SIG-M5 treated with dmso at 0.1 percent for 504 hours (cell line): Measurements from ENCODE around the gene DPF1.

Source experiments
- DNase-seq: peaks from one replicate; lab custom pipeline; 2025; ENCODE audit not compliant: unreplicated experiment; lab: John Stamatoyannopoulos, UW

DPF1 gene

DNA sequence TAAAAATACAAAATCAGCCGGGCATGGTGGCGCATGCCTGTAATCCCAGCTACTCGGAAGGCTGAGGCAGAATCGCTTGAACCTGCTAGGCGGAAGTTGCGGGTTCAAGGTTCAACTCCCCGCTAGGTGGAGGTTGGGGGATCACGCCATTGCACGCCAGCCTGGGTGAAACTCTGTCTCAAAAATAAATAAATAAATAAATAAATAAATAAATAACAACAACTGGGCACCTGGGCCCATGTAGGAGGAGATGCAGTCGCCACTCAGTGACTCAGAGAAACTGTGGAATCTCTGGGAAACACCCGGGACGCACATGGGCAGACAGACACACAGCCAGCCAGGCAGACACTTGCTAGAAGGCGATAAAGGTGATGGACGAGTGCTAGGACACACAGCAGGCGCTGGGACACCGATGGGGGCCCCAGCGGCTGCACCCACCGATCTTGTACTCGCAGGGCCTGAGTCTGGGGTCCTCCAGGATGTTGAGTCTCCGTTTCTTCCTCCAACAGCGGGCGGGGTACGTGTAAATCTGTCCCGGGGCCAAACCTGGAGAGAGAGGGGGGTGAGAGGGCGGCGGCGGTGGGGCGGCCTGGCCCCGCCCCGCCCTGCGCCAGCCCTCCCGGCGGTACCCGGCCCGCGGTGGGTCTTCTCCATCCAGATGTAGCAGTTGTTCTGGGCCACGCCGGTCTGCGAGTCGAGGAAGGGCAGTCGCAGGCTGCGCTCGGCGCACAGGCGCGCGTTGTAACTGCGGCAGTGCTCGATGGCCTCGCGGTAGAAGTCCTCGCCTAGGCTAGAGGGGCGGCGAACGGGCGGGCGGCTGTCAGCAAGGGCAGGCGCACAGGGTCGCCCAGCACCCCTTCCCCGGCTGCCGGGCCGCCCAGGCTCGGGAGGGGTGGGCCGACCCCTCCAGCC lies 1.8 kb downstream of the DPF1 start:
- no peak for DNase-seq

DNA sequence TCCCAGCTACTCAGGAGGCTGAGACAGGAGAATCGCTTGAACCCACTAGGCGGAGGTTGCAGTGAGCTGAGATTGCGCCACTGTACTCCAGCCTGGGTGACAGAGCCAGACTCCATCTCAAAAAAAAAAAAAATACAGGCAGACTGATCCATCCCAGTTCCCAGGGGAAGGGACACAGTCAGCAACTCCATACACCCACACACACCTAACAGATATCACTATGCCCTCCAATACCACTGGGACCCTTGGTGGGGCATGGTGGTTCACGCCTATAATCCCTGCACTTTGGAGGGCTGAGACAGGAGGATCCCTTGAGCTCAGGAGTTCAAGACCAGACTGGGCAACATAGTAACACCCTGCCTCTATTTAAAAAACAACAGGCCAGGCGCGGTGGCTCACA lies 2.6 kb downstream of the DPF1 start:
- no peak for DNase-seq

DNA sequence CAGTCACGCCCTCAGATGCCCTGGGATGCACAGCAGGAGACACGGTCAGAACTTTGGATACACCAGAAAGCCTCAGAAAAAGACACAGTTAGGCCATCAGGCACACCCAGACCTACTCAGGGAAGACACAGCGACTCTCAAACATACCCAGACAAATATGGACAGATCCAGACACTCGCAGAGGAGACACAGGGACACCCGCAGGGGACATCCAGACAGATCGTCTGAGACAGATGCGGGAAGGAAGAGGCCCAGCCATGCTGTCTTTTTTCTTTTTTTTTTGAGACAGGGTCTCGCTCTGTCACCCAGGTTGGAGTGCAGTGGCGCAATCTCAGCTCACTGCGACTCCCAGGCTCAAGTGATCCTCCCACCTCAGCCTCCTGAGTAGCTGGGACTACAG lies 4.8 kb downstream of the DPF1 start:
- no peak for DNase-seq

DNA sequence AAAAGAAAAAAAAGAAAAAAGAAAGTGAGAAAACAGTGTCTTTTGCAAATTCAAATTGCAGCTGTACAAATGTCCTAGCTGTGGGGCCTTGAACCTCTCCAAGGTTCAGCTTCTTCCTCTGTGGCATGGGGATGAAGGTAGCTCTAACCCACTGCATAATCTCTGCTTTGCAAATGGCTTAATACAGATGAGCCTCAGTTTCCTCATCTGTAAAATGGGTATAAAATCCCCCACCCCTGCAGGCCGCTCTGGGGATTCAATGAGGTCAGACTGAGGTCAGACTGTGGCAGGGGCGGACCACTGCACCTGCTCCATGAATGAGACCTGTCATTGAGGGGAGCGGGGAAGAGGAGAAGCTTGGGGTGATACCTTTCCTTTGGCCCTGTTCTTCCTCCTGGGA lies 5.8 kb downstream of the DPF1 start:
- DNase-seq, result no peak

DNA sequence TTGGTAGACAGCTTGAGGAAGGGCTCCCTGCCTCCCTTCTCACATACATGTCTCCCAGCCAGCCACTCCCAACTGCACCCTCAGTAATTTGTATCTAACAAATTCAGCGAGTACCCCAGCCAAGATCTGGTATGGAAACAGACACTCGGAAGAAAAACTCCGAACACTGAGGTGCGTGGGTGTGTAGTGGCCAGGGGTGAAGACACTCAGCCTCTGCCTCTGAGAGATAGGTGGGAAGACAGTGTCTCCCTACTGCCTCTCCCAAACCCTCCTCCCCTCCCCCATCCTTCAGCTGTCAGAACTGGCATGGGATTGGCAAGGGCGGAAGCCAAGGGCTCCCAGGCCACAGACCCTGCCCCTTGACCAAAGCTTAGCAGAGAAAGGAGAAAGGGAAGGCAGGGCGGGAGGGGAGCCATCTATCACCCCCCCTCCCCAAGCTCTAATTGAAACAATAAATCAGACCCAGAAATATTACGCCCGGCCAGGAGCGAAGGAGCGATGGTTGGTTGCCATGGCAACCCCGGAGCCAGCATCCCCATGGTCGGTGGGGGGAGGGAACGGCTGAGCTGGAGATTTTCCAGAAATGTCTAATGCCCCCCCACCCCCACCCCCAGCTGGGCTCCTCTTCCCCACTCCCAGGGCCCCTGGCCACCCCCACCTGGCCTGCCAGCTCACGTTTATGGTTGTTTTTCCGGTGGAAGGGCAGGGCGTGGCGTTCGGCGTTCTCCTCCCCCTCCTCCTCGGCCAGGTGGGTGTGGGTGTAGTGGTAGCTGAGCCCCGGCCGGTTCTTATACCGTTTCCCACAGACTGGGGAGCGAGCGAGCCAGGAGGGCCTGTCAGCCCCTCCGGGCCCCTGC lies 7.0 kb downstream of the DPF1 start:
- no peak for DNase-seq

DNA sequence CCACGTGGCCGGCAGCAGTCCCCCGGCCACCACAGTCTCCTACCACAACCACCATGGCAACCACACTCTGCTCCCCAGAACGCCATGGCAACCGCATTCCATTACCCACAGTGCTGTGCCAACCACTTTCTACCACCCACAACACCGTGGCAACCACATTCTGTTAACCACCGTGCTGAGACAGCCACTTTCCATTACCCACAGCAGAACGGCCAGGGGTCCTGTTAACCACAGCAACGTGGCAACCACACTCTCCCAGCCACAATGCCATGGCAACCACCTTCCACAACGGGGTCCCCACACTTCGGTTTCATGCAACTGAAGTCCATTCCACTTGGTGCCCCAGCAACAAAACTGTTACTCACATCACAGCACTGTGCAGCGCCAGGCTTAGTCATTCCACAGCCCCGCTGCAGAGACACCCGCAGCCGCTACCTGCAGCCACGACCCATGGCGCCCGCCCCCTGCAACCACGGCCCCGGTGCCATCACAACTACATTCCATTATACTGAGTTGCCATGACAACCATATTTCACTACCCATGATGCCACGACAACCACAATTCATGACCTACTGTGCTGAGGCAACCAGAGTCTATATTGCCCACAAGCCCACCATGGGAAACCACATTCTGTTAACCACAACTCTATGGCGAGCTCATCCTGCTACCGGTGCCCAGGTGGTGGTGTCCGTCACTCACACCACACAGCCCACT lies 10.0 kb downstream of the DPF1 start:
- DNase-seq, result no peak

DNA sequence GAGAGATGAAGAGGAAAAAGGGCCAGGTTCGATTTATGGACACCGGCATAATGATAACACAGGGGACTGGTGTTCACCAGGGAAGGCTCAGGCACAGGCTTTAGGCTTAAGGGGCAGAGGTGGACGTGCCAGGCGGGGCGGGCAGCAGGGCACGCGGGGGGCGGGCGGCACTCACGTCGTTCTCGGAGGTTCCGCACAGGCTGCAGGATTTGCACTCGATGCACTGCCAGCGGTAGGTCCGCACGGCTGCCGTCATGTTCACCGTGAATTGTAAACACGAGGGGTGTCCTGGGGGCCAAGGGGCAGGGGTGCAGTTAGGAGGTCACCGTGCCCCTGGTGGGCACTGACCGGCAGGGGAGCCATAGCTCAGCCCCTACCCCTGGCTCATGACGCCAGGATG lies 10.6 kb downstream of the DPF1 start:
- DNase-seq, result no peak

DNA sequence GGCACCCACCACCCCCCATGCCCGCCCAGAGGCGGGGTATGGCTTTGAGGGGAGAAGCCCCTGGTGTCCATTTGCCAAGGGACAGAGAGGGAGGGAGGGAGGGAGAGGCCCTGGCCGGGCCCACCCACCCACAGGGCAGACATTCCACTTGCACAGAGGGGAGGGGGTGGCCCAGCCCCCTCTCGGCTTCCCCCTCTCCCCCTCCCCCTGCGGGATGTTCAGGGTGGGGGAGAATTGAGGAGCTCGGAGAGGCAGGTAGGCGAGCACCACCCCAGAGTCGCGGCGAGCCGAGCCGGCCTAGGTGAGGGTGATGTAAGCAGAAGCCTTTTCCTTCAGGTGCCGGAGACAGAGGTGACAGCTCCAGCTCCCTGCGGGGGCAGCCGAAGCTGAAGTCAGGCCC lies 12.3 kb downstream of the DPF1 start:
- no peak for DNase-seq

DNA sequence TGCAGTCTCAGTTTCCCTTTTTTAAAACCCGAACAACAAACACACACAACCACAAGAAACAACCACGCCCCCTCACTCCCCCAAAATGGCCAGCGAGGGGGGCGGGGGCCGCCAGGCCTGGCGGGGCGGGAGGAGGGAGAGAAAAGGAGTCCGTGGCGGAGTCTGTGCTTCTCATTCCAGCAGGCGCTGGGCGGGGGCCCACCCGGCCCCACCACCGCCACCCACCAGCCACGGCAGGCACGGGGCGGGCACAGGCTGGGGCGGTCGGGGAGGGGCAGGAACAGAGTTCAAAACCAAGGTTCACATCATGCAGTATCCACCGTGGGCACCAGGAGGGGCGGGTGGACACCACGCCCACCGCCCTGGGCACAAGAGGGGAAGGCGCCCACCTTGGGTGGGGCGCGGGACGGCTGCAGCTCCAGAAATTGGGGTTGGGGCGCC lies 12.9 kb downstream of the DPF1 start:
- no peak for DNase-seq

DNA sequence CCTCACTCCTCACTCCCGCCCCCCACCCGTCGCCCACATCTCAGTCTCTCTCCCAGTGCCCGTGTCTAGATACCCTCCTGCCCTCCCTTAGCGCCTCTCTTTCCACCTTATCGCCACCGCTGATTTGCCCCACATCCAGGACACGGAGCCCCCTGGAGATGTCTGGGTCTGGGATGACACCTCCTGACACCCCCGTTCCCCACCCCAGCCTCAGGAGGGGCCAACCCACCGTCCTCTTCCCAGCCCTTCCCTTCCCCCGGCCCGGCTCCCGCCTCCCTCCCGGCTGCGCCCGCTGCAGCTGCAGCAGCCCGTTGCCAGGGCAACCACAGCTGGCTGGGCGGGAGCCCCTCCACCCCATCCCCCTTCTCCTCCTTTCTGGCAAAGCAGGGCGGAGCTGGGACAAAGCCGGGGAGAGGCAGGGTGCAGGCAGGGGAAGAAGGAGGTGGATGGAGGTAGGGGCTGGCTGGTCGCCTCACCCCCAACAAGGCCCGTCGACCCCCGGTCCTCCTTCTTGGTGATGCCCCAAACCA lies 13.5 kb downstream of the DPF1 start:
- no peak for DNase-seq

DNA sequence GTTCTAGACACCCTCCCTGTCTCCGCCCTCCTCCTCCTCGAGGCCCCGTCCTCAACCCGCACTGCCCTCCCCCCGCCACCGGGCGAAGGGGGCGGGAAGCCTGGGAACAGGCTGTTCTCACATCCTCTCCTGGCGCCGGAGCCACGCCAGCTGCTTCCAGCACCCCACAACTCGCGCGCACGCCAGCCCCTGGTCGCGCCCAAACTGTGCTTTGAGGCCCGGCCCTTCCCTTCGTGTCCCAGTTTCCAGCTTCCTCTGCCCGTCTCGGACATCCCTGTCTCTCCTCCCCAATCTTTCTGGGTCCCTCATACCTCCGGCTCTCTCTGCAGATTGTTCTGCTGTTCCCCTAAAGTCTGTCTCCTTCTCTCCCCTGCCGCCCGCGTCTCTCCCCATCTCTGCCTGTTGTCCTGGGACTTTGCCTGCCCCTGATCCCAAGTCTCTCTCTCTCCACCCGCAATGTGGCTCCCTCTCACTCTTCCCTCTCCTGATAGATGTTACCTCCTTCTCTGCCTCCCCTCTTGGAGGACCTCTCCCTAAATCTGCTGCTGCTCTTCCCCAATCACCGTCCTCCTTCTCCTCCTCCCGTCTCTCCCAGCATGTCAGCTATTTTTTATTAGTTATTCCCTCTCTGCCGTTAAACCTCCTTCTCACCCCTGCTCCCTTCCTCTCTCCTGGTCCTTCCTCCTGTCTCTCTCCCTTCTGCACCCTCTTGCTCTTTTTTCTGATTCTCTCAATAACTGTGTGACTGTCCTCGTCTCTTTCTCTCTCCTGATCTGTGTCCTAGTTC lies 14.2 kb downstream of the DPF1 start:
- DNase-seq, result no peak

DNA sequence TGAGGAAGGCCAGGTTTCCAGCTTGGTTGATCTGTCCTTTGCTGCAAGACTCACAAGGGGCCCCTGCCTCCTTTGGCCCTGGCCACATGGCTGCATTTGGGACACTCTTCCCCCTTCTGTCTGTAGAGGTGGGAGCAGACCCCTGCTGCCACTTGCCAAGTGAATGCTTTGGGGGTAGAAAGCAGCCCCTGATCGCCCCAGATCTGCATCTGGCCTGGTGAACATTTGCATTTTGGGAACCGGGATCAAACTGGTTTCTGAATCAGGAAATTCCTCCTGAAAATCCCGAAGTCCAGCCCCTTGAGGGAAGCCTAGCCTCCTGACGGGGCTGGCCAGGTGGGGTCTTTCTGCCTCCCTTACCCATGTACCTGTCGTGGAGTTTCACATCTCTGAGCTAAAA lies 14.9 kb downstream of the DPF1 start:
- no peak for DNase-seq

DNA sequence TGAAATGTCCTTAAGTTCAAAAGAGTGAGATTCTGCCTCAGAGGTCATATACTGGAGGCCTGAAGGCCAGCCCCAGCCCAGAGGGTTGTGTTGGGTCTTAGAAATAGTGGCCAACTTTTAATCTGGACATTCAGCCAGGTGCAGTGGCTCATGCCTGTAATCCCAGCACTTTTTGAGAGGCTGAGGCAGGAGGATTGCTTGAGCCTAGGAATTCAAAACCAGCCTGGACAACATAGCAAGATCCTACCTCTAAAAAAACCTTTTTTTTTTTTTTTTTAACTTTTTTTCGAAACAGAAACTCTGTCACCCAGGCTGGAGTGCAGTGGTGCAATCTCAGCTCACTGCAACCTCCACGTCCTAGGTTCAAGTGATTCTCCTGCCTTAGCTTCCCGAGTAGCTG lies 15.5 kb downstream of the DPF1 start:
- DNase-seq, result no peak

DNA sequence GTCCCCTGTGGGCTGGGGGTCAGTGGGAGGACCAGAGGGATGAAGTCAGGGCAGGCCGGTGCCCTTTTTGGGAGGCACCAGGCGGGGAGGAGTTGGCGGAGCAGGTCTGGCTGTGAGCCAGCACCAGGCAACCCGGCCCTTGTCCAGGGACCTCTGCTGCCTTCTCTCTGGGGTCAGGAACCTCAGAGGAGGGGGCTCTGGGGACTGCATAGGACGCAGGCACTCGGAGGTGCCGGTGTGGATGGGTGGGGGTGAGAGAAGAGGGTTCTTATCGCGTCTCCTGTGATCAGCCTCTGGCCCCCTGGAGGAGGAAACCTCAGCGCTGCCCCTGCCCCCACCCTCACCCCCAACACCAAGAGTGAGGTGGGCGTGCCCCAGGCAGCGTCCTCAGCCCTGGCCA lies 16.5 kb downstream of the DPF1 start:
- DNase-seq, result no peak

DNA sequence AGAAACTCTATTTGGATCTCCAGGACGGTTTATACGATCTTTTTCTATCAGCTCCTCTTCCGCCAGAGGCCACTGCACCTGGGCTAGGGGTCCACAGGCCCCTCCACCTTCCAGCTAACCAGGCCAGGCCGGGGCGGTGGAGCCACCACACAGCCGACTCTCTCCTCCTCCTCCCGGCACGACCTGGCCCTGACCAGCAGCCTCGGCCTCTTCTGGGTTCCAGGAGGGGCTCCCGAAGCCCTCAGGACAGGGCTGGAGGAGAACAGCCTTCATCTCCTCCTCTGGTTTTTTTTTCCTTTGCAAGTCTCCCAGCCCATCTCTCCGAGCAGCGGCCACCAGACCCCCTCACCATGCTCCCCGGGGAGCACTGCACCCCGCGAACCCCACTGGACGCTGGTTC lies 17.1 kb downstream of the DPF1 start:
- DNase-seq, result no peak

DNA sequence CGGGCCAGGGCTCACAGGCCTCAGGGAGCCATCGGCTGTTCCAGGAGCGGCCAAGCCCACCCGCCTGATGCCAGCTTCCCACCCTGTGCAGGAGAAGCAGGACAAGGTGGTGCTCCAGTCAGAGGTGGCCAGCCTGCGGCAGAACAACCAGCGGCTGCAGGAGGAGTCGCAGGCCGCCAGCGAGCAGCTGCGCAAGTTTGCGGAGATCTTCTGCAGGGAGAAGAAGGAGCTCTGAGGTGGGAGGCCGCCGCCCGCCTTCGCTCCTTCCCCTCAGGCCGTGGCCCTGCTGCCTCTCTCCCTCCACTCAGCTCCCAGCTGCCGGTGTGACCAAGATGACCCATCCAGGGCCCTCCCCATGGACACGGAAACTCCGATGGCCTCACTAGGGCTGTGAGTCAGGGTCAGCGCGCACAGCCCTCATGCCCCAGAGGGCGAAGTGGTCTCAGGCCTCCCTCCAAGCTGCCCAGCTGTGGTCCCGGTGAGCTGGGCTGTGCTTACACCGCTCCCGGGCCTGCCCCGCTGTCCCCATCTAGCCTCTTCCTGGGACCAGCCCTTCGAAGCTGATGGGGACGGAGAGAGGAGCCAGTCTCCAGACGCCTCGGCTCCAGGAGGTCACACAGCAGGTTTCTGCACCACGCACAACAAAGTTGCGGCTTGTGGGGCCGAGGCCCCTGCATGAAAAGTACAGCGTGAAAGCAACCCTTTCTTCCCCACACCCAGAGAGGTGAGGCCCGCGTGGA lies 17.8 kb downstream of the DPF1 start:
- DNase-seq, result no peak

DNA sequence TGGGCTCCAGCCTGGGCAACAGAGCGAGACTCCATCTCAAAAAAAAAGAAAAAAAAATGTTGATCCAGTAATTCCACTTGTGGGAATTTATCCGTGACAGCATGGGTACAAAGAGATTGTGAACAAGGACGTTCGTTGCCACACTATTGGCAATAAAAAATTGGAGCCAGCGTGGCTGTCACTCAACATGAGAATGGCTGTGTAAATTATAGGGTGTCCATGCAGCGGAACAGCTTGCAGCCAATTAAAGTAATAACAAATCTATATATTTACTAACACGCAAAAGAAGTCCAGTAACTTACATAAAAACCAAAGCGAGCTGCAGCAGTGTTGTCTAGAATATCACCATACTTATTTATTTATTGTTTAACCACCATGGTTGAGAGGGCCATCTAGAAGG lies 19.3 kb downstream of the DPF1 start:
- DNase-seq, result no peak

DNA sequence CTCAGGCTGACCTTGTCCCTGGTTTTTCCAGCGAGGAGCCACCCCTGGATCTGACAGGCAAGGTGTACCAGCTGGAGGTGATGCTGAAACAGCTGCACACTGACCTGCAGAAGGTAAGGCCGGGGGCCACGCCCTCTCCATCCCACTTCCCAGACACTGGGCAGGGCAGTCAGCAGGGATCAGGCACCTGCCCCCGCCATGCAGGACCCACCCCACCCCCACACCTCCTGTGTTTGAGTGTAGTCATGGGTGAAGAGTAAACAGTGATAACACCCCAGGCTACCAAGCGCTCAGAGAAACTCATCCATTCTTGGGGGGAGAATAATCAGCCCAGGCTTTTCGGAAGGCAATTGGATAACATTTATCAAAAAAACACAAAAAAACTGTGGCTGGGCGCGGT lies 19.9 kb downstream of the DPF1 start:
- no peak for DNase-seq

DNA sequence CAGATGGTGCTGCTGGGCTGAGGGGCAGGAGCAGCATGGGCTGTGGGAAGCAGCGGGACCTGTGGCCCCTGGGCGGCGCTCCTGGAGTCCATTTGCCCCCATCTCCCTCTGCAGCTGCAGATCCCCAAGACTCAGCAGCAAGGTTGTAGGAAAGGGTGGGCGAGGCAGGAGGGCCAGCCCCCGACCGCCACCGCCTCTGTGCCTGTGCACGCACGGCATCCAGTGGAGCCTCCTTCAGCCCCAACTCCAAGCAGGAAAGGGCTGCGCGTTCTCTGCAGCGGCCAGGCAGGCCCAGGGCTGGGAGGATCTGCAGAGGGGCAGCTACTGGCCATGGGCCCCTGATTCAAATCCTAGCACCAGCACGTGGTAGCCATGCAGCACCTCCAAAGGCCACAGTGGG lies 20.8 kb downstream of the DPF1 start:
- no peak for DNase-seq

DNA sequence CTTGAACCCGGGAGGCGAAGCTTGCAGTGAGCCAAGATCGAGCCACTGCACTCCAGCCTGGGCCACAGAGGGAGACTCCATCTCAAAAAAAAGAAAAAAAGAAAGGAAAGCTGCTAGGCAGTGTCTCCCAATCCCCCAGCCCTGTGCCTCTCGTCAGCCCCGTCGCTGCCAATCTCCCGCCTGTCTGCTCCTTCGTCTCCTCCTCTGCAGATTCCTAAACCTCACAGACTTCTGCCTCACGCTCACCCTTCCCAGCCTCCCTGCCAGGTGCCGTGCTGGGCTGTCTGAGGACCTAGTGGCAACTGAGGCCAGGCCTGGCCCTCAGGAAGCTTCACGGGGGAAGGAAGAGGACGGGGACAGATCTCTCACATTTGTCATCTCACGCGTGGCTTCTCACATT lies 21.5 kb downstream of the DPF1 start:
- no peak for DNase-seq
